HepG2 (cell line): ENCODE results near the gene SH3PXD2A. TPM values are rescaled to one million over a fixed set of nuclear protein-coding genes. Genes with fewer than 3 reads are reported as not detected.
A peak's percentile ranks its signal among the peaks of the same experiment; 100 is the strongest.

ENCODE experiments used
- E2F5 ChIP-seq: sonication (generic); formaldehyde crosslinking; conservative IDR thresholded peaks from 2 replicates; pipeline ENCODE4 v1.4.0; 2020; ENCODE audit warnings: missing genetic modification reagents
- ETV5 ChIP-seq: IDR thresholded peaks from 2 replicates; pipeline ENCODE4 v1.6.1; 2018; ENCODE audit warnings: missing biosample characterization, missing genetic modification reagents, inconsistent platforms, borderline replicate concordance
- FOXK2 ChIP-seq: fragments of 450-650 bp; IDR thresholded peaks from 2 replicates; pipeline ENCODE4 v1.6.1; 2016
- HBP1 ChIP-seq: IDR thresholded peaks from 2 replicates; pipeline ENCODE4 v1.6.1; 2016; ENCODE audit warnings: low read depth, control low read depth
- KIAA2018 ChIP-seq: sonication (generic); formaldehyde crosslinking; IDR thresholded peaks from 2 replicates; pipeline ENCODE4 v1.5.0; 2020; ENCODE audit warnings: mild to moderate bottlenecking, missing genetic modification reagents, borderline replicate concordance
- MED8 ChIP-seq: sonication (generic); formaldehyde crosslinking; IDR thresholded peaks from 2 replicates; pipeline ENCODE4 v1.8.1; 2023; ENCODE audit warnings: mild to moderate bottlenecking, missing genetic modification reagents; ENCODE audit not compliant: insufficient replicate concordance
- MTF1 ChIP-seq: sonication (generic); formaldehyde crosslinking; IDR thresholded peaks from 2 replicates; pipeline ENCODE4 v1.5.0; 2020; ENCODE audit warnings: missing genetic modification reagents
- NCOA1 ChIP-seq: sonication (generic); formaldehyde crosslinking; IDR thresholded peaks from 2 replicates; pipeline ENCODE4 v1.9.0; 2021; ENCODE audit warnings: missing genetic modification reagents
- NCOA2 ChIP-seq: sonication (generic); formaldehyde crosslinking; IDR thresholded peaks from 2 replicates; pipeline ENCODE4 v1.8.0; 2022; ENCODE audit warnings: inconsistent platforms
- NR2F6 ChIP-seq, 2 experiments: IDR thresholded peaks; 2 replicates each; pipeline ENCODE4 v1.6.1; 2016; ENCODE audit warnings: antibody characterized with exemption in 1 of 2, mild to moderate bottlenecking in 1 of 2
- PLSCR1 ChIP-seq: sonication (generic); formaldehyde crosslinking; IDR thresholded peaks from 2 replicates; pipeline ENCODE4 v1.5.0; 2020; ENCODE audit warnings: missing genetic modification reagents, mild to moderate bottlenecking, borderline replicate concordance
- SOX6 ChIP-seq, 2 experiments: fragments of 450-650 bp in 1 of 2; sonication (generic) in 1 of 2; formaldehyde crosslinking in 1 of 2; IDR thresholded peaks; 2 replicates each; pipeline versions ENCODE4 v1.4.0 to v1.6.1; 2017 to 2020; ENCODE audit warnings: antibody characterized with exemption in 1 of 2, mild to moderate bottlenecking in 1 of 2, missing genetic modification reagents in 1 of 2
- THRA ChIP-seq: sonication (generic); formaldehyde crosslinking; IDR thresholded peaks from 2 replicates; pipeline ENCODE4 v1.4.0; 2020; ENCODE audit warnings: missing genetic modification reagents, borderline replicate concordance
- ZNF367 ChIP-seq: sonication (generic); formaldehyde crosslinking; IDR thresholded peaks from 2 replicates; pipeline ENCODE4 v1.4.0; 2020; ENCODE audit warnings: missing genetic modification reagents, borderline replicate concordance
- ZNF543 ChIP-seq: sonication (generic); formaldehyde crosslinking; IDR thresholded peaks from 2 replicates; pipeline ENCODE4 v1.4.0; 2020; ENCODE audit warnings: mild to moderate bottlenecking, missing genetic modification reagents
- polyA plus RNA-seq, 8 experiments: library from polyadenylated mRNA; depleted of rRNA in 3 of 8; stranded (reverse) in 7 of 8; unstranded in 1 of 8; fragments of >200 nt; fragmentation: Illumina TruSeq in 4 of 8; extraction: Trizol in 4 of 8; gene quantifications; 2 replicates each; pipeline versions ENCODE4 v1.2.1 to v1.2.3, GENCODE V29; 2011 to 2016; ENCODE audit warnings: low read depth in 4 of 8, missing spikeins in 1 of 8, mixed read lengths in 1 of 8; ENCODE audit not compliant: insufficient read depth in 1 of 8
- total RNA-seq, 5 experiments: library from RNA; depleted of rRNA; stranded (reverse); fragments of >200 nt; fragmentation: Illumina TruSeq; extraction: Trizol; gene quantifications; 2 replicates each; pipeline ENCODE4 v1.2.3, GENCODE V29; 2016; ENCODE audit warnings: low read depth in 1 of 5

The SH3PXD2A gene
- total and polyA plus RNA-seq, 2 of the 13 experiments (the other 11 are each of a cell fraction or from before 2014, with no cell fraction given) = 11.1 to 11.3 TPM

- TF ChIP-seq PLSCR1 (CRISPR knock-in tag) (no peak), SOX6 (IDR thresholded peaks at IDR 0.05) (no peak), SOX6 (CRISPR knock-in tag; IDR thresholded peaks at IDR 0.05) (peak; percentile 86), NR2F6 (IDR thresholded peaks at IDR 0.05) (peak; percentile 94), NR2F6 (CRISPR knock-in tag; IDR thresholded peaks at IDR 0.05) (peak; percentile 95), E2F5 (no peak), FOXK2 (no peak), ETV5 (peak; percentile 62; the same call in 1 of the 2 replicates), MED8 (peak; percentile 32), MTF1 (no peak), HBP1 (CRISPR knock-in tag) (peak; percentile 42; the same call in 1 of the 2 replicates), NCOA2 (CRISPR knock-in tag) (peak; percentile 92), KIAA2018 (CRISPR knock-in tag) (no peak), THRA (peak; percentile 80; the same call in 1 of the 2 replicates), NCOA1 (CRISPR knock-in tag) (no peak; the same call in 1 of the 2 replicates), ZNF367 (CRISPR knock-in tag) (no peak), ZNF543 (CRISPR knock-in tag) (no peak)
Measured at GRCh38 chr10:103854265-103854685, 1.1 kb downstream of the SH3PXD2A start (continued).
